CD4-positive, CD25-positive, alpha-beta regulatory T cell (primary cell): ENCODE measurements around the gene PKNOX2. TPM values are rescaled to one million over a fixed set of nuclear protein-coding genes. Genes with fewer than 3 reads are reported as not detected.

Source experiments
- ATAC-seq, 2 donors: fragments of 150-1000 bp; cut with Tn5 transposase; one replicate each; pipeline ENCODE4 v1.10.0; 2021; ENCODE audit warnings: low read depth in 2 of 2, moderate number of reproducible peaks in 2 of 2, moderate library complexity in 1 of 2
- DNase-seq, 3 donors: peaks; one replicate each; pipeline versions ENCODE4 v3.0.0 to v3.0.0-alpha.2; 2012 to 2022; ENCODE audit warnings: mixed read lengths in 1 of 3
- H3K27ac ChIP-seq: one replicate; pipeline ENCODE4 v1.7.0; 2013; ENCODE audit warnings: mild to moderate bottlenecking, low read length; ENCODE audit not compliant: insufficient read depth, poor library complexity, severe bottlenecking
- H3K27me3 ChIP-seq: one replicate; pipeline ENCODE4 v1.7.0; 2013; ENCODE audit warnings: low read length; ENCODE audit not compliant: control insufficient read depth, insufficient read depth
- H3K36me3 ChIP-seq: one replicate; pipeline ENCODE4 v1.7.0; 2013; ENCODE audit warnings: mild to moderate bottlenecking, low read length, moderate library complexity; ENCODE audit not compliant: control insufficient read depth, insufficient read depth
- H3K4me1 ChIP-seq: 2 replicates; pipeline ENCODE4 v1.7.0; 2013; ENCODE audit warnings: mild to moderate bottlenecking, low read length; ENCODE audit not compliant: insufficient read depth, control insufficient read depth, poor library complexity, severe bottlenecking
- H3K4me3 ChIP-seq: one replicate; pipeline ENCODE4 v1.7.0; 2013; ENCODE audit warnings: low read depth, mild to moderate bottlenecking, low read length, moderate library complexity
- H3K9me3 ChIP-seq, 2 experiments: 1 replicate in 1 of 2; 2 replicates in 1 of 2; pipeline ENCODE4 v1.7.0; 2013; ENCODE audit warnings: low read length in 2 of 2, mild to moderate bottlenecking in 1 of 2, moderate library complexity in 1 of 2; ENCODE audit not compliant: control insufficient read depth in 2 of 2
- H3K27ac Mint-ChIP-seq, 3 donors: one replicate each; pipeline ENCODE4 v1.8.0; 2020 to 2022; ENCODE audit warnings: mild to moderate bottlenecking in 3 of 3, mixed read lengths in 3 of 3, moderate library complexity in 2 of 3
- H3K27me3 Mint-ChIP-seq: one replicate; pipeline ENCODE4 v1.8.0; 2022; ENCODE audit warnings: mild to moderate bottlenecking, mixed read lengths
- H3K36me3 Mint-ChIP-seq: one replicate; pipeline ENCODE4 v1.8.0; 2020; ENCODE audit warnings: mixed read lengths
- H3K4me1 Mint-ChIP-seq, 4 donors: one replicate each; pipeline ENCODE4 v1.8.0; 2020 to 2022; ENCODE audit warnings: mixed read lengths in 4 of 4, mild to moderate bottlenecking in 1 of 4
- H3K4me3 Mint-ChIP-seq, 4 donors: one replicate each; pipeline ENCODE4 v1.8.0; 2020 to 2022; ENCODE audit warnings: mild to moderate bottlenecking in 4 of 4, mixed read lengths in 4 of 4, moderate library complexity in 3 of 4
- H3K9me3 Mint-ChIP-seq, 7 donors: one replicate each; pipeline ENCODE4 v1.8.0; 2020 to 2022; ENCODE audit warnings: mixed read lengths in 7 of 7, mild to moderate bottlenecking in 3 of 7, moderate library complexity in 2 of 7
- polyA plus RNA-seq, 4 donors: library from polyadenylated mRNA; unstranded; fragments of 300-500 nt; fragmentation: Illumina TruSeq; gene quantifications; one replicate each; pipeline ENCODE4 v1.2.3, GENCODE V29; 2021
- total RNA-seq: library from RNA; stranded (reverse); gene quantifications from one replicate; pipeline ENCODE4 v1.2.3, GENCODE V29; 2022

PKNOX2 gene
- total and polyA plus RNA-seq, 5 donors from 2014 or later = not detected

DNA sequence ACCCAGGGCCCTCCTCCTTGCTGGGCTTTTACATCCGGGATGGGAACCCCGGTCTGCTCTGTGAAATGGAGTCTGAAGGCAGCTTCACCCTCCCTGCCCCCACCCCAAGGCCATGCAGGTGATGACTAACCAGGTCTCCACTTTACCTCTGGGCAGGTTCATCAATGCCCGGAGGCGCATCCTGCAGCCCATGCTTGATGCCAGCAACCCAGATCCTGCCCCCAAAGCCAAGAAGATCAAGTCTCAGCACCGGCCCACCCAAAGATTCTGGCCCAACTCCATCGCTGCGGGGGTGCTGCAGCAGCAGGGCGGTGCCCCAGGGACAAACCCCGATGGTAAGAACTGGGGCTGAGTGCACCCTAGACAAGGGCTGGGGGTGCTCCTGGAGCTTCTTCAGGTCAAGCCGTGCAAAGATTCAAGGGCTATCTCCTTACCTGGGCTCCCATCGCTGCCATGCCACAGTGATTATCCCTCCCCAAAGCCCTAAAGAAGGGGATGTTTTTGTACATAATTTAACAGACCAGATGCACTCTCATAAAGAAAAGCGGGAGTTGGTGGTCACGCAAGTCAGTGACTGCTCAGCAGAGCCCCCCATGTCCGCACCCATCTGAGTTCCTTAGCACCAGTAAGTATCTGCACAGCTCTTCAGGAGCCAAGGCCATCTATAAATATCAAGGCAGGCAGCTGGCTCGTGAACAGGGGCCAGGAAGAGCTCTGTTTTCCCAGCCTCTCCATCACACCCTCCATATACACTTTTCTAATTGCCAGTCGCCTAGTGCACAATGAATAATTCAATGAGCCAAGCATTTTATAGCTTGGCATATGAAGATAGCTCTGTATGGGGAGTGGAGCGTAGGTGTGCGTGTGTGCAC, 265.5 kb downstream of the PKNOX2 start:
- Histone ChIP-seq H3K27me3 (no peaks in the 10 kb centered on the region), H3K4me1 (no peaks in the 10 kb centered on the region), H3K4me3 (no peak overlapping the region), H3K36me3 (no peaks in the 10 kb centered on the region), H3K9me3 (no peaks in the 10 kb centered on the region), H3K27ac (no peak overlapping the region)
- H3K36me3 Mint-ChIP-seq = no peaks in the 10 kb centered on the region
- H3K27ac Mint-ChIP-seq = no peak overlapping the region
- no peak for ATAC-seq
- H3K4me3 Mint-ChIP-seq = no peak overlapping the region
- H3K4me1 Mint-ChIP-seq = peaks cover 0 to 2% (median 0%) of the 10 kb centered on the region in 4 donors
- DNase-seq = no peak
- peaks cover 8% of the 10 kb centered on the region for H3K27me3 Mint-ChIP-seq
- no peaks in the 10 kb centered on the region for H3K9me3 Mint-ChIP-seq

DNA sequence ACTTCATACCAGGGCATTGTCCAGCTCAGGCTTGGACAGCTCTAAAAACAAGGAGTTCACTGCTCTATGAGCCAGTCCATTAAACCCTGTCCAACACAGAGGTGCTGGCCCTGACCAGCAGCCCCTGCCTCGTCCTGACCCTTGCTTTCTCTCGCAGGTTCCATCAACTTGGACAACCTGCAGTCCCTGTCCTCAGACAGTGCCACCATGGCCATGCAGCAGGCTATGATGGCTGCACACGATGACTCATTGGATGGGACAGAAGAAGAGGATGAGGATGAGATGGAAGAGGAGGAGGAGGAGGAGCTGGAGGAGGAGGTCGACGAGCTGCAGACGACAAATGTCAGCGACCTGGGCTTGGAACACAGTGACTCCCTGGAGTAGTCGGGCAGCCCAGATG, 266.5 kb downstream of the PKNOX2 start:
- H3K27me3 Mint-ChIP-seq = peaks cover 8% of the 10 kb centered on the region
- H3K27ac ChIP-seq = no peak overlapping the region
- H3K4me1 Mint-ChIP-seq = peaks cover 0 to 2% (median 0%) of the 10 kb centered on the region in 4 donors
- H3K27me3 ChIP-seq = no peaks in the 10 kb centered on the region
- H3K9me3 ChIP-seq = no peaks in the 10 kb centered on the region
- H3K36me3 ChIP-seq = no peaks in the 10 kb centered on the region
- H3K27ac Mint-ChIP-seq = no peak overlapping the region
- no peaks in the 10 kb centered on the region for H3K9me3 Mint-ChIP-seq
- no peaks in the 10 kb centered on the region for H3K4me1 ChIP-seq
- H3K4me3 ChIP-seq = no peak overlapping the region
- H3K36me3 Mint-ChIP-seq = no peaks in the 10 kb centered on the region
- H3K4me3 Mint-ChIP-seq = no peak overlapping the region
- ATAC-seq (no peak), DNase-seq (no peak)

DNA sequence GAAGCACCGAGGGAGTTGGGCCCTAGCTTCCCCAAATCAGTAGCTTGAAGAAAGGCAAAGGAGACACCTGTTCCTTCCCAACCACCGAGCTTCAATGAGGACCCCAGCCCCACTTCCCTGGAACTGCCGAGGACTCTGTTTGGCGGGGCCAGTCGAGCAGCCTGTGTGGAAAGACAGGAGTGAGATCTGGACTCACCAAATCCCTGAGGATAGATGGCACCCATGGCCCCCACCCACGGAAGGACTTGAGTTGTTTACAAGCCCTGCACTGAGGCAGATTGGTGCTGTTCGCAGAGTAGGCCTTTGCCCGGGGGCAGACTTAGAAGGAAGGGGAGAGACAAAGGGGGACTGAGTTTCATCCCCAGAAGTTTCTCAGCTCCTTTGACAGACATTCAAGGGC, 266.9 kb downstream of the PKNOX2 start:
- Mint-ChIP-seq H3K27ac (no peak overlapping the region), H3K4me3 (no peak overlapping the region), H3K27me3 (peaks cover 13% of the 10 kb centered on the region), H3K9me3 (no peaks in the 10 kb centered on the region), H3K4me1 (peaks cover 0 to 2% (median 0%) of the 10 kb centered on the region in 4 donors), H3K36me3 (no peaks in the 10 kb centered on the region)
- Histone ChIP-seq H3K4me1 (no peaks in the 10 kb centered on the region), H3K27me3 (no peaks in the 10 kb centered on the region), H3K4me3 (no peak overlapping the region), H3K9me3 (no peaks in the 10 kb centered on the region), H3K27ac (no peak overlapping the region), H3K36me3 (no peaks in the 10 kb centered on the region)
- ATAC-seq (no peak), DNase-seq (no peak)

DNA sequence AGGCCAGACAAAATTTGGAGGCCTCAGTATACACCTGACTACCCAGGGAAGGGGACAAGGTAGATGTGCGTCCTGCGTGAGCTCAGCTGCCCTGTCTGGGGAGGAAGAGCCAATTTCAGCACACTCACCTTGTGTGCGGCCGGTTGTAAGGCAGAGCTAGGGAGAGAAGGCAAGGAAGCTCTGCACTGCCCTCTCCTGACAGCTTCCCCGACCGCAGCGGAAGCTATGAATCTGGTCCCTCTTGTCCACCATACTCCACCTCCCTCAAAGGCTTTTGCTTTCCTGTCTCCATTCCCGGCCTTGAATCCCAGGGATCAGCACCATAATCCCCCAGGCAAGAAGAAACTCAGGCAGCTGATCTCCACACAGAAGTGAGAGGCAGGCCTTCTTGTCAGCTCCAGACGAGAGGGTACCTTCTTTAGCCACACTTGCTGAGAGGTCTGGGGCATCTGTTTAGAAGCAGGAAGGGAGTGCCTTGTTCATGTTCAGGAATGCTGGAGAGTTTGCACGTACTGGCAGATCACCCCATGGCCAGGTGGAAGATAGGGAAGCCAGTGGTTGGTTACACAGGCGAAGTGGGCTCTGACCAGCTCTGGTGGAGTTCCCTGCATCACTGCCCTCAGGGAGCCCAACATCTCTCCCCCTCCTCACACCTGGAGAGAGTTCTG, 269.0 kb downstream of the PKNOX2 start:
- Mint-ChIP-seq H3K4me3 (no peak overlapping the region), H3K27ac (peak overlapping the region in 1 of 3 donors; percentile 62), H3K36me3 (no peaks in the 10 kb centered on the region), H3K4me1 (peaks cover 0 to 2% (median 0%) of the 10 kb centered on the region in 4 donors), H3K27me3 (peaks cover 14% of the 10 kb centered on the region), H3K9me3 (peaks cover 0 to 1% (median 0%) of the 10 kb centered on the region in 7 donors)
- Histone ChIP-seq H3K9me3 (no peaks in the 10 kb centered on the region), H3K36me3 (no peaks in the 10 kb centered on the region), H3K27ac (no peak overlapping the region), H3K4me1 (no peaks in the 10 kb centered on the region), H3K27me3 (no peaks in the 10 kb centered on the region), H3K4me3 (no peak overlapping the region)
- DNase-seq (peak in 1 of 3 donors; percentile 22), ATAC-seq (no peak)

DNA sequence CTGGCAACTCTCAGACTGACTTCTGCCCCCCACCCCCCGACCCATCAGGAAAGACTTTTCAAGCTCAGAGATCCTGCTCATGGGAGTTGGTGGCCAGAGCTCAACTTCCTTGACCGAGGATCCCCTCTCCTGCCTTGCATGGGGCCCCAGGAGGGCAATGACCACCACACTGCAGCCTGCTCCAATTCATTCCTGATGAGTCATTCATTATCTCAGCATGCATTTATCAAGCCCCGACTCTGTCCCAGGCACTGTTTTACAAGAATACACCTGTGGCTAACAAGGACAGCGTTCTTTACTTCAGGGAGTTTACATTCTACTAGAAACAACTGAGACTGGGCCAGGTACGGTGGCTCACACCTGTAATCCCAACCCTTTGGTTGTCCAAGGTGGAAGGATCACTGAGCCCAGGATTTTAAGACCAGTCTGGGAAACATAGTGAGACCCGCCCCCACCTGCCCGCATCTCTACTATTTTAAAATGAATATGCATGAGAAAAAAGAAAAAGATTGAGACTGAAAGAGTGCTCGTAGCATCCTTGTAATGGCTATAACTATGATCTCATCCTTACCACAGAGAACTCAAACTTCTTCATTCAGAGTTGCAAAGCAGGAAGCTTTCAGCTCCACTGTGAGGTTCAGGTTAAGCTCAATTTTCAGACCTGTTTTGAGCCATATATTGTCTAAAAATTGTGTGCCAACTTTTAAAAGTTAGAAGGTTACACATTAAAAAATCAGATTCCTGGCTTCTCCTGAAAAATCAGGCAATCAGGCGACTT, 271.1 kb downstream of the PKNOX2 start:
- Mint-ChIP-seq H3K36me3 (no peaks in the 10 kb centered on the region), H3K27me3 (peaks cover 14% of the 10 kb centered on the region), H3K27ac (no peak overlapping the region), H3K9me3 (peaks cover 0 to 2% (median 0%) of the 10 kb centered on the region in 7 donors), H3K4me3 (peak overlapping the region in 1 of 4 donors; percentile 75), H3K4me1 (peaks cover 0 to 2% (median 0%) of the 10 kb centered on the region in 4 donors)
- no peak overlapping the region for H3K4me3 ChIP-seq
- DNase-seq = no peak
- no peaks in the 10 kb centered on the region for H3K9me3 ChIP-seq
- no peak for ATAC-seq
- no peaks in the 10 kb centered on the region for H3K36me3 ChIP-seq
- H3K4me1 ChIP-seq = no peaks in the 10 kb centered on the region
- no peaks in the 10 kb centered on the region for H3K27me3 ChIP-seq
- H3K27ac ChIP-seq = no peak overlapping the region

DNA sequence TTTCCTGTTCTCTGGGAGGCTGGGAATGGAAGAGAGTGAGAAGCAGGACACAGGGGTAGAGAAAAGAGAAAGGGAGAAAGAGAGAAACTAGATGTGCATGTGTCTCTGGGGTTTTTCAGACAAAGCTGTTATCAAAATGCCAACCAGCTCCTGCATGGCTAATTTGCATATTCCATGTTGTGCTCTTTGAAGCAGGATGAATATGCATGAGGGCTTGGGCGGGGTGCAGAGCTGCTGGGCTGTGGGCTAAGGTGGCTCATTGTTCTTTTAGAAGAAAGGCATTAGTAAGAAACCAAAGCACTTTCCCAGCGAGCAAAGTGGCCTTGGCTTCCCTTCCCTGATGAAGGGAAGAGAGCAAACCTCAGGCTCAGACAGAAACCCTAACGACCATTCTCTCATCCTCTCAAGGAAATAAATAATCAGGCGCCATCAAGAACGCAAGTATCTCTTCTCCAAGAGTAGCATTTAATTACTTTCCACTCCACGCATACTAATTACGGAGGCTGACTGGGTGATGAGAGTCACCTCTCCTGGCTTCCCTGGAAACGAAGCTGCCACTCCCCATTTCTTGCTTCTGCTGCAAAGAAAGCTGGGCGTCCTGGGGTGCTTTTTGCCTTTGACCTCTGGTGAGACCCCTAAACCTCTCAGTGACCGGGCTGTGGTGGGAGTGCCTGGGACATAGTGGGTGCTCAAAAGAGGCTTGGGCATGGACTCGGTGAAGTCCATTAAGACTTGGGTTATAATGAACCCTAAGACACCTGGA, 277.3 kb downstream of the PKNOX2 start:
- H3K36me3 Mint-ChIP-seq = no peaks in the 10 kb centered on the region
- no peak overlapping the region for H3K27ac Mint-ChIP-seq

DNA sequence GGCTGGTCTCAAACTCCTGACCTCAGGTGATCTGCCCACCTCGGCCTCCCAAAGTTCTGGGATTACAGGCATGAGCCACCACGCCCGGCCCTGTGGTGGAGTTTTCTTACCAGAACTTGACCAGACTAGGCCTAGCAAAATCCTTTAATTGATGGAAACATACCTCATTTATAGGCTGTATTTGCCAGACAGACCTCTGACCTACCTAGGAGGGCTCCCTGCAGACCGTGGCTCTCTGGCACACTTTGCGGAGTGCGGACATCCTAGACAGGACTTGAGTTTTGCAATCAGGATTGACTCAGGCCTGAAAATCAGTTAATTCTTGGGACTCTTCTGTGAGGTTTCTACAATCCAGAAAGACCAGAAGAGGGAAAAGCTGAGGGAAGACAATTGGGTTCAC, 278.4 kb downstream of the PKNOX2 start:
- H3K4me1 Mint-ChIP-seq = no peaks in the 10 kb centered on the region
- Histone ChIP-seq H3K9me3 (no peaks in the 10 kb centered on the region), H3K27ac (no peak overlapping the region), H3K4me1 (no peaks in the 10 kb centered on the region), H3K27me3 (peaks cover 4% of the 10 kb centered on the region), H3K4me3 (no peak overlapping the region), H3K36me3 (no peaks in the 10 kb centered on the region)
- peaks cover 10% of the 10 kb centered on the region for H3K27me3 Mint-ChIP-seq
- ATAC-seq = no peak
- no peak for DNase-seq
- H3K9me3 Mint-ChIP-seq = peaks cover 0 to 3% (median 0%) of the 10 kb centered on the region in 7 donors
- H3K36me3 Mint-ChIP-seq = no peaks in the 10 kb centered on the region
- no peak overlapping the region for H3K4me3 Mint-ChIP-seq
- no peak overlapping the region for H3K27ac Mint-ChIP-seq

More for the DNA sequence above, 277.3 kb downstream of the PKNOX2 start:
- H3K27ac ChIP-seq = no peak overlapping the region
- peaks cover 4% of the 10 kb centered on the region for H3K27me3 ChIP-seq
- H3K4me1 Mint-ChIP-seq = no peaks in the 10 kb centered on the region
- no peak overlapping the region for H3K4me3 ChIP-seq
- no peaks in the 10 kb centered on the region for H3K9me3 ChIP-seq
- no peak for ATAC-seq
- no peak overlapping the region for H3K4me3 Mint-ChIP-seq
- DNase-seq = no peak
- H3K4me1 ChIP-seq = no peaks in the 10 kb centered on the region
- no peaks in the 10 kb centered on the region for H3K36me3 ChIP-seq
- peaks cover 0 to 3% (median 0%) of the 10 kb centered on the region in 7 donors for H3K9me3 Mint-ChIP-seq
- peaks cover 10% of the 10 kb centered on the region for H3K27me3 Mint-ChIP-seq
